ENCODE measurements around the gene ARL3.

GRCh38 chr10:102683736-102684135 is 30.5 kb downstream of the ARL3 start:
- TF ChIP-seq CTCF (IDR thresholded peaks at IDR 0.05) (no peak), SIN3A (IDR thresholded peaks at IDR 0.05; ENCODE audit: borderline replicate concordance, insufficient read depth, low read depth, low read length) (no peak)
